Memory B cell (primary cell): Measurements from ENCODE around the gene IPO4.

Source experiments
- ATAC-seq: fragments of 150-1000 bp; cut with Tn5 transposase; 2 replicates; pipeline ENCODE4 v1.10.0; 2021; ENCODE audit warnings: low read depth, mild to moderate bottlenecking, moderate library complexity
- DNase-seq, 2 donors: peaks; one replicate each; pipeline ENCODE4 v3.0.0; 2022; ENCODE audit warnings: low spot score in 2 of 2
- H3K27ac Mint-ChIP-seq: one replicate; pipeline ENCODE4 v1.8.0; 2022; ENCODE audit warnings: mild to moderate bottlenecking, moderate library complexity, mixed read lengths
- H3K27me3 Mint-ChIP-seq: one replicate; pipeline ENCODE4 v1.8.0; 2022; ENCODE audit warnings: mixed read lengths
- H3K36me3 Mint-ChIP-seq: one replicate; pipeline ENCODE4 v1.8.0; 2022; ENCODE audit warnings: mild to moderate bottlenecking, mixed read lengths
- H3K4me1 Mint-ChIP-seq: one replicate; pipeline ENCODE4 v1.8.0; 2022; ENCODE audit warnings: mixed read lengths
- H3K4me3 Mint-ChIP-seq: one replicate; pipeline ENCODE4 v1.8.0; 2022; ENCODE audit warnings: mild to moderate bottlenecking, moderate library complexity, mixed read lengths
- H3K9me3 Mint-ChIP-seq: one replicate; pipeline ENCODE4 v1.8.0; 2022; ENCODE audit warnings: mixed read lengths

The IPO4 gene

DNA sequence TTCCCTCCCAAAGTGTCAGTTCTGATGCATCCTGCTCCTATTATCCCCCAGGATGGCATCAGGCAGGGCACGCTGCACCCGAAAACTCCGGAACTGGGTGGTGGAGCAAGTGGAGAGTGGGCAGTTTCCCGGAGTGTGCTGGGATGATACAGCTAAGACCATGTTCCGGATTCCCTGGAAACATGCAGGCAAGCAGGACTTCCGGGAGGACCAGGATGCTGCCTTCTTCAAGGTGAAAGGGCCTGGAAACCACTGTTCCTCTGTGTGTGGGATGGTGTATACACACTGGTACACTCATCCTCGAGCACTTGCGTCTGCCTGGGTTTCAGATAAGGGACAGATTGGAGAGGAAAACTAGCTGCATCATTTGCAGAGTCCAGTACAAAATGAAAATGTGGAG is 26.5 kb downstream of the IPO4 start:
- Mint-ChIP-seq H3K27me3 (no peaks in the 10 kb centered on the region), H3K4me3 (peak overlapping the region; percentile 99), H3K4me1 (peaks cover 17% of the 10 kb centered on the region), H3K9me3 (no peaks in the 10 kb centered on the region), H3K27ac (peak overlapping the region; percentile 95), H3K36me3 (peaks cover 37% of the 10 kb centered on the region)
- DNase-seq, result no peak
- ATAC-seq, result no peak

DNA sequence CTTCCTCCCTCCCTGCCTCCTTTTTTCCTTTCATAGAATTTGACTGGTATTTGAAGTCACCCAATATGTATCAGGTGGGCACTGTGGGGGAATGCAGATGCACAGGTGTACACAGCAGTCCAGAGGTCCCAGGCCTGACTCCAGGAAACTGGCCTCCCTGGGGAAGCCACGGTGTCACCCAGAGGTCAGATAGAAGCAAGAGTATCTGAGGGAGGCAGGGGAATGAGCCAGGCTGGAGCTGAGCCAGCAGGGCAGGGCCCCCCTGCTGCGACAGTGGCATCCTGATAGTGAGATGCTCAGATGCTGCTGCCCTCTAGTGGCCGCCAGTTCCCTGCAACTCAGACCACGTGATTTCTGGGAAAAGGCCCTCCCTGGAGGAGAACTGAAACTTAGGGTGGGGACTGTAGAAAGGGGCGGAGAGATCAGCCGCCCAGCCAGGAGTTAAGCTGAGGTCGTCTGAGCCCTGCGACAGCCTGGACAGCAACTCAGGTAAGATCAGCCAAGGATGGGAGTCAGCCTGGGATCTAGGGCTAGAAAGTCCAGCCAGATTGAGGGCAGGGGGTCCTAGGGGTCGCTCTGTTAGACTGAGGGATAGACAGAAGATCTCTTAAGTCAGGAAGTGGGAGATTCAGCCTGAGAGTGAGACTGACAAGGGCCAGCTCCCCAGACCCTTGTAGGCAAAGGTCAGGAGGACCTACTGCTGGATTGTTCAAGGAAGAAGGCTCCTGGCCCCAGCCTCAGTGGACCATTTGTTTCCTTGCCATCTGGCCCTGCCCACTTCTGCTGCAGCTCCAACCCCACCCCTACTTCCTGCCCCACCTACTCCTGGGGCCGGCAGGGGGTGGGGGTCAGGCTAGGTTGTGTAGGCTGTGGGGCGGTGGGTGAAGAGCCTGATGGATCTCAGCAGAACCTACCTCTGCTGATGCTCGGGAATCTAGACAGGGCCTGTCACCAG is 27.5 kb downstream of the IPO4 start, which contains the start of gene IRF9:
TSS of gene IRF9 (plus strand) at position 416 of the 955 bp plus-strand sequence. CDS start 880 bp downstream, outside the sequence.
- Mint-ChIP-seq H3K4me1 (peaks cover 17% of the 10 kb centered on the region), H3K36me3 (peaks cover 38% of the 10 kb centered on the region), H3K27me3 (no peaks in the 10 kb centered on the region), H3K4me3 (peak within 1 kb of the TSS; percentile 99), H3K27ac (peak within 1 kb of the TSS; percentile 95), H3K9me3 (no peaks in the 10 kb centered on the region)
- DNase-seq, result peak; percentile 98
- peak; percentile 92 for ATAC-seq

DNA sequence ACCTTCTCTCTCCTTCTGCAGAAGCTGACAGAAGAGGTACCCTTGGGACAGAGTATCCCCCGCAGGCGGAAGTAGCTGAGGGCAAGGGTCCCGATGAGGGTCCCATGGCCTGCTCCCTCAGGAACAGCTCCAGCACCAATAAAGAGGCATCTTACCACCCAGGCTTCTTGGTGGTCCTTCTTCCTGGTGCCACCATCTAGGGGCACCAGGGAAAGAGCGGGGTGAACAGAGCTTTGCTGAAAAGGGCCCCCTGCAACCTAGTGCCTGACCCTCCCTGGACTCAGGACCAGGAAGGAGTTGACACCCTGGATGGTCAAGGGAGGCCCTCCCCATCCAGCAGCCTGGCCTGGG is 28.1 kb downstream of the IPO4 start:
- peak overlapping the region; percentile 99 for H3K4me3 Mint-ChIP-seq

DNA sequence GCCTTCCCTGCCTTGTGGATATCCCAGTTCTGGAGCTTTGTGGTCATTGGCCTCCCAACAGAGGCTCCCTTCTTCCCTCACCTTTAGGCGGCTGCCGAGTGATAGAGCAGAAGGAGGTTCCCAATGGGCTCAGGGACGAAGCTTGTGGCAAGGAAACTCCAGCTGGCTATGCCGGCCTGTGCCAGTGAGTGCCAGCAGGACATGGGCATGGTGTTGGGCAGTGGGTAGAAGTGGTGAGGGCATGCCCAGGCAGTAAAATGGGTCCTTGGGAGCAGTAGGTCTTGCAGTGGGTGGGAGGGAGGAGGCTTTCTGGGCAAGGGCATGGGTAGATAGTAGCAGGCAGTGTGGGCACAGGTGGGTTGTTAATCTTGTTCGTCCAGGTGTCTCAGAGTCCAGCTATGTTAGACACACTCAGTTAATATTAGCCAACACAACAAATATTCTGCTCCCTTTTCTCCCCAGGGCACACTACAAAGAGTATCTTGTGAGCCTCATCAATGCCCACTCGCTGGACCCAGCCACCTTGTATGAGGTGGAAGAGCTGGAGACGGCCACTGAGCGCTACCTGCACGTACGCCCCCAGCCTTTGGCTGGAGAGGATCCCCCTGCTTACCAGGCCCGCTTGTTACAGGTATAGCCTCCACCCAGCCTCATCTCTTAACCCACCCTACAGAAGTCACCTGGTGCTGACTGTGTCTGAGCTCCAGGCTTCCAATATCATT is 28.7 kb downstream of the IPO4 start:
- H3K4me3 Mint-ChIP-seq, result no peak overlapping the region
- no peaks in the 10 kb centered on the region for H3K27me3 Mint-ChIP-seq
- no peak for ATAC-seq
- no peaks in the 10 kb centered on the region for H3K9me3 Mint-ChIP-seq
- H3K36me3 Mint-ChIP-seq, result peaks cover 35% of the 10 kb centered on the region
- peaks cover 16% of the 10 kb centered on the region for H3K4me1 Mint-ChIP-seq
- no peak for DNase-seq
- H3K27ac Mint-ChIP-seq, result peak overlapping the region; percentile 95

More for the DNA sequence above, 28.1 kb downstream of the IPO4 start:
- Mint-ChIP-seq H3K27ac (peak overlapping the region; percentile 95), H3K4me1 (peaks cover 17% of the 10 kb centered on the region), H3K27me3 (no peaks in the 10 kb centered on the region), H3K36me3 (peaks cover 39% of the 10 kb centered on the region), H3K9me3 (no peaks in the 10 kb centered on the region)
- ATAC-seq (no peak), DNase-seq (no peak)

DNA sequence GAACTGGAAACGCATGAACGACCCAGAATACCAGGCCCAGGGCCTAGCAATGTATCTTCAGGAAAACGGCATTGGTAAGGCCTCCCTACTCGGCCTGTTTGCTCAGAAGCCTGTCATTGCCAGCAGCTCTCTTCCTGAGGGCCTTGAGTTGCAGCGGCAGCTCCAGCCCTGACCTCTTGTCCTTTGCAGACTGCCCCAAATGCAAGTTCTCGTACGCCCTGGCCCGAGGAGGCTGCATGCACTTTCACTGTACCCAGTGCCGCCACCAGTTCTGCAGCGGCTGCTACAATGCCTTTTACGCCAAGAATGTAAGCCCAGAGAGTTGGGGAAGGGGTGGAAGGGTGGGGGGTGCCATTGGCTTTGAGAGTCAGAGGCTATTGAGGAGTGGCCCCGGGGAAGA is 31.3 kb downstream of the IPO4 start:
- H3K9me3 Mint-ChIP-seq, result no peaks in the 10 kb centered on the region
- H3K27ac Mint-ChIP-seq, result peak overlapping the region; percentile 9
- no peak for DNase-seq
- no peaks in the 10 kb centered on the region for H3K27me3 Mint-ChIP-seq
- peaks cover 23% of the 10 kb centered on the region for H3K36me3 Mint-ChIP-seq
- H3K4me1 Mint-ChIP-seq, result peaks cover 8% of the 10 kb centered on the region
- H3K4me3 Mint-ChIP-seq, result no peak overlapping the region
- ATAC-seq, result no peak

DNA sequence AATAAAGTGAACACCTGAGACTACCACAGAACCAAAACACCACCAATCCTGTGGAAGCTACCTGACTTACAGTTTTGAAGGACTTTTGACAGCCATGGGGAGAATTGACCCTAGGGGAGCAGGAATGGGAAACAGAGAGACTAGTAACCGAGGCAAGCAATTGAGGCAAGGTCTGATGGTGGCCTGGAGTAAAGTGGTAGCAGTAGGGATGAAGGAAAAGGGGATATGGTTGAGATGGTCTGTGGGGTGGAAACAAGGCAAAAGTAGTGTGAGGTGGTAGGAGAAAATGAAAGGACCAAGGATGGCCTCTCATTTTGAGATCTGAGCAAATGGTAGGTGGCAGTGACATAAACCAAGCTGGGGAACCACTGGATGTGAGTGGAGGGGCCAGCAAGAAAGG is 31.8 kb downstream of the IPO4 start:
- Mint-ChIP-seq H3K36me3 (peaks cover 22% of the 10 kb centered on the region), H3K9me3 (no peaks in the 10 kb centered on the region), H3K4me3 (no peak overlapping the region), H3K27me3 (no peaks in the 10 kb centered on the region), H3K27ac (peak overlapping the region; percentile 9), H3K4me1 (peaks cover 4% of the 10 kb centered on the region)
- no peak for DNase-seq
- no peak for ATAC-seq

DNA sequence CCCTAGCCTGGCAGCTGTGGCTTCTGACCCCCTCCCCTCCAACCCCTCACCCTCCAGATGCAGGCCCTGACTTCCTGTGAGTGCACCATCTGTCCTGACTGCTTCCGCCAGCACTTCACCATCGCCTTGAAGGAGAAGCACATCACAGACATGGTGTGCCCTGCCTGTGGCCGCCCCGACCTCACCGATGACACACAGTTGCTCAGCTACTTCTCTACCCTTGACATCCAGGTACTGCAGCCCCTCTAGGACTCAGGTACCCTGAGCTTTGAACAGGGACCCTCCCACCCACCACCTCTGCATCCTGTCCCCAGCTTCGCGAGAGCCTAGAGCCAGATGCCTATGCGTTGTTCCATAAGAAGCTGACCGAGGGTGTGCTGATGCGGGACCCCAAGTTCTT is 33.5 kb downstream of the IPO4 start:
- H3K4me3 Mint-ChIP-seq, result no peak overlapping the region
- H3K36me3 Mint-ChIP-seq, result peaks cover 27% of the 10 kb centered on the region
- DNase-seq (no peak), ATAC-seq (no peak)
- H3K27ac Mint-ChIP-seq, result peak overlapping the region; percentile 70
- peaks cover 5% of the 10 kb centered on the region for H3K4me1 Mint-ChIP-seq
- H3K27me3 Mint-ChIP-seq, result no peaks in the 10 kb centered on the region
- H3K9me3 Mint-ChIP-seq, result no peaks in the 10 kb centered on the region

DNA sequence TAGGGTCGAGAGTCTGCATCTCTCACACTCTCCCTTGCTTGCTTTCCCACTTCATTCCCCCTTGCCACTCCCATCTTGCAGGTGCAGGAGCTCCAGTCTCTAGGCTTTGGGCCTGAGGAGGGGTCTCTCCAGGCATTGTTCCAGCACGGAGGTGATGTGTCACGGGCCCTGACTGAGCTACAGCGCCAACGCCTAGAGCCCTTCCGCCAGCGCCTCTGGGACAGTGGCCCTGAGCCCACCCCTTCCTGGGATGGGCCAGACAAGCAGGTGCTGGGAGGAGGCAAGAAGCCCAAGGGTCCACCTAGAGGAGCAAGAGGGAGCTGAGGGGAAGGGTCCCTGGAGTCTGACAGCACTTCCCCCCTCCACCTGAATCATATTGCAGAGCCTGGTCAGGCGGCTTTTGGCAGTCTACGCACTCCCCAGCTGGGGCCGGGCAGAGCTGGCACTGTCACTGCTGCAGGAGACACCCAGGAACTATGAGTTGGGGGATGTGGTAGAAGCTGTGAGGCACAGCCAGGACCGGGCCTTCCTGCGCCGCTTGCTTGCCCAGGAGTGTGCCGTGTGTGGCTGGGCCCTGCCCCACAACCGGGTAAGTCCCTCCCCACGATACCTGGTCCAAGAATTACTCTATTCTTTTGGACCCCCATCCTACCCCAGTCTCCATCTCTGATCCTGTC is 37.1 kb downstream of the IPO4 start:
- Mint-ChIP-seq H3K27ac (no peak overlapping the region), H3K4me1 (peaks cover 22% of the 10 kb centered on the region), H3K36me3 (peaks cover 17% of the 10 kb centered on the region), H3K9me3 (no peaks in the 10 kb centered on the region), H3K27me3 (no peaks in the 10 kb centered on the region), H3K4me3 (no peak overlapping the region)
- ATAC-seq (no peak), DNase-seq (no peak)

DNA sequence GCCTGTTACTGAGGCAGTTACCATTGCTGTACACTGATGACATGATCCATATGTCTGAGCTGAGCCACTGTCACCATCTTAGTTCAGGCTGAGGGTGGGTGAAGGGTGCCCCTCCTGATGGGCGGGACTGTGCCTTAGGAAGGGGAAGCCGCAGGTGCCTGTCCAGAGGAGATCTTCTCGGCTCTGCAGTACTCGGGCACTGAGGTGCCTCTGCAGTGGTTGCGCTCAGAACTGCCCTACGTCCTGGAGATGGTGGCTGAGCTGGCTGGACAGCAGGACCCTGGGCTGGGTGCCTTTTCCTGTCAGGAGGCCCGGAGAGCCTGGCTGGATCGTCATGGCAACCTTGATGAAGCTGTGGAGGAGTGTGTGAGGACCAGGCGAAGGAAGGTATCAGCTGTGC is 37.6 kb downstream of the IPO4 start:
- H3K4me3 Mint-ChIP-seq, result no peak overlapping the region
- no peaks in the 10 kb centered on the region for H3K9me3 Mint-ChIP-seq
- ATAC-seq (no peak), DNase-seq (no peak)
- H3K4me1 Mint-ChIP-seq, result peaks cover 25% of the 10 kb centered on the region
- peaks cover 16% of the 10 kb centered on the region for H3K36me3 Mint-ChIP-seq
- no peak overlapping the region for H3K27ac Mint-ChIP-seq
- no peaks in the 10 kb centered on the region for H3K27me3 Mint-ChIP-seq

DNA sequence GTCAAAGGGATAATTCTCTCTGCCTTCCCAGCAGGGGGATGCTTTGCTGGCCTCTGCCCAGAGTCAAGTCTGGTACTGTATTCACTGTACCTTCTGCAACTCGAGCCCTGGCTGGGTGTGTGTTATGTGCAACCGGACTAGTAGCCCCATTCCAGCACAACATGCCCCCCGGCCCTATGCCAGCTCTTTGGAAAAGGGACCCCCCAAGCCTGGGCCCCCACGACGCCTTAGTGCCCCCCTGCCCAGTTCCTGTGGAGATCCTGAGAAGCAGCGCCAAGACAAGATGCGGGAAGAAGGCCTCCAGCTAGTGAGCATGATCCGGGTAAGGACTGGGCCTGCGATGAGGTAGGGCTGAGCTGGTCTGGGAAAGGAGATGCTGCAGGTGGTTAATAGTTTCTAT is 38.0 kb downstream of the IPO4 start:
- H3K9me3 Mint-ChIP-seq, result no peaks in the 10 kb centered on the region
- H3K4me3 Mint-ChIP-seq, result no peak overlapping the region
- no peak for ATAC-seq
- DNase-seq, result no peak
- H3K4me1 Mint-ChIP-seq, result peaks cover 30% of the 10 kb centered on the region
- H3K27ac Mint-ChIP-seq, result no peak overlapping the region
- no peaks in the 10 kb centered on the region for H3K27me3 Mint-ChIP-seq
- H3K36me3 Mint-ChIP-seq, result peaks cover 12% of the 10 kb centered on the region

DNA sequence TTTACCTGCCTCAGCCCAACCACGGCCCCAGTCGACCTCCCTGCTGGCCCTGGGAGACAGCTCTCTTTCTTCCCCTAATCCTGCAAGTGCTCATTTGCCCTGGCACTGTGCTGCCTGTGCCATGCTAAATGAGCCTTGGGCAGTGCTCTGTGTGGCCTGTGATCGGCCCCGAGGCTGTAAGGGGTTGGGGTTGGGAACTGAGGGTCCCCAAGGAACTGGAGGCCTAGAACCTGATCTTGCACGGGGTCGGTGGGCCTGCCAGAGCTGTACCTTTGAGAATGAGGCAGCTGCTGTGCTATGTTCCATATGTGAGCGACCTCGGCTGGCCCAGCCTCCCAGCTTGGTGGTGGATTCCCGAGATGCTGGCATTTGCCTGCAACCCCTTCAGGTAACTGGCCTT is 38.6 kb downstream of the IPO4 start:
- DNase-seq, result no peak
- Mint-ChIP-seq H3K27ac (no peak overlapping the region), H3K27me3 (no peaks in the 10 kb centered on the region), H3K36me3 (peaks cover 13% of the 10 kb centered on the region), H3K4me1 (peaks cover 35% of the 10 kb centered on the region), H3K4me3 (no peak overlapping the region), H3K9me3 (no peaks in the 10 kb centered on the region)
- no peak for ATAC-seq

DNA sequence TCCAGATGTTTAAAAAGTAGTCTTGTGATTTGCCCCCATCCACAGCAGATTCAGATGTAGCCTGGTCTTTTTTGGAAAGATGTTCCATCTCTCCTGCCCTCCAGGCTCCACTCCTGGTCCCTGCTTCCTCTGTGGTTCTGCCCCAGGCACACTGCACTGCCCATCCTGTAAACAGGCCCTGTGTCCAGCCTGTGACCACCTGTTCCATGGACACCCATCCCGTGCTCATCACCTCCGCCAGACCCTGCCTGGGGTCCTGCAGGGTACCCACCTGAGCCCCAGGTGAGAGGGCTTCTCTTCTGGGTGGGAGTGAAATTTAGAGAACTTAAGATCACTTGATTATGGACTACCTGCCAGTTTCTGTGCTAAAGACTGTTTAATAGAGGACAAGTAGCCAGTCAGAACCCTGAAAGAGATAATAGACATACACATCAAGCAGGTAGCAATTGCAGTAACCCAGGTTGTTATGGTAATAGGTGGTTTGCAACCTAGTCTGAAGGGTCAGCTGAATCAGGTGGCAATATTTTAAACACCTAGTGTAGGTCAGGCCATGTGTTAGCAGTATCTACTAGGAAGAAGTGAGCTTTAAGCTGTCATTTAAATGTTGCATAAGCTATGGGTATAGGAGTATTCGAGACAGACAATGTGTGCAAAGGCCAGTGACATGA is 39.2 kb downstream of the IPO4 start:
- peaks cover 37% of the 10 kb centered on the region for H3K4me1 Mint-ChIP-seq
- ATAC-seq (no peak), DNase-seq (no peak)
- no peaks in the 10 kb centered on the region for H3K27me3 Mint-ChIP-seq
- H3K36me3 Mint-ChIP-seq, result peaks cover 14% of the 10 kb centered on the region
- H3K4me3 Mint-ChIP-seq, result peak overlapping the region; percentile 14
- no peak overlapping the region for H3K27ac Mint-ChIP-seq
- H3K9me3 Mint-ChIP-seq, result no peaks in the 10 kb centered on the region

DNA sequence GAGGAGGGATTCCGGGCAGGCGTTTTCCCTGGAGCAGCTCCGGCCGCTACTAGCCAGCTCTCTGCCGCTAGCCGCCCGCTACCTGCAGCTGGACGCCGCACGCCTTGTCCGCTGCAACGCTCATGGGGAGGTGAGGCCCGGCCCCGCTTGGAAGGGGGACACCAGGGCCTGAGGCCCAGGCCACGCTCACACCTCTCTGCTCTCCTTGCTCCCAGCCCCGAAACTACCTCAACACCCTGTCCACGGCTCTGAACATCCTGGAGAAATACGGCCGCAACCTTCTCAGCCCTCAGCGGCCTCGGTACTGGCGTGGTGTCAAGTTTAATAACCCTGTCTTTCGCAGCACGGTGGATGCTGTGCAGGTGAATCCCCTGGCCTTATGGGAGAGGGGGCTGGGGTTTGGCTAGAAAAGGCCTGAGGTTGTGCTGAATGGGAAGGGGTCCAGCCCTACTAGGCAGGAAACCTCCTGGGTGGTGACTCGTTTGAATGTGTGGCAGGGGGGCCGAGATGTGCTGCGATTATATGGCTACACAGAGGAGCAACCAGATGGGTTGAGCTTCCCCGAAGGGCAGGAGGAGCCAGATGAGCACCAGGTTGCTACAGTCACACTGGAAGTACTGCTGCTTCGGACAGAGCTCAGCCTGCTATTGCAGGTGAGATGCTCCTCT is 40.7 kb downstream of the IPO4 start:
- H3K27me3 Mint-ChIP-seq, result no peaks in the 10 kb centered on the region
- peak overlapping the region; percentile 99 for H3K4me3 Mint-ChIP-seq
- no peak for ATAC-seq
- no peaks in the 10 kb centered on the region for H3K9me3 Mint-ChIP-seq
- no peak for DNase-seq
- peaks cover 22% of the 10 kb centered on the region for H3K36me3 Mint-ChIP-seq
- peaks cover 43% of the 10 kb centered on the region for H3K4me1 Mint-ChIP-seq
- peak overlapping the region; percentile 89 for H3K27ac Mint-ChIP-seq
